Gastroesophageal sphincter (tissue), 3 donors: ENCODE measurements around the gene PRIMPOL.

Experiments used
- POLR2A ChIP-seq, 2 donors: fragments of 450-650 bp; IDR thresholded peaks; one replicate each; pipeline ENCODE4 v1.6.1; 2017; ENCODE audit warnings: antibody characterized with exemption in 2 of 2, mild to moderate bottlenecking in 2 of 2, moderate library complexity in 1 of 2
- TF ChIP-seq, protein P1 (sequence below), 4 experiments: fragments of 200-600 bp in 2 of 4; fragments of 450-650 bp in 2 of 4; sonication (generic) in 1 of 4; IDR thresholded peaks; one replicate each; pipeline ENCODE4 v1.5.1; 2017 to 2019; ENCODE audit warnings: antibody characterized with exemption in 4 of 4, mild to moderate bottlenecking in 2 of 4, moderate library complexity in 2 of 4

GRCh38 chr4:184695178-184695896 lies 45.8 kb downstream of the PRIMPOL start:
- TF ChIP-seq, protein P1, sequence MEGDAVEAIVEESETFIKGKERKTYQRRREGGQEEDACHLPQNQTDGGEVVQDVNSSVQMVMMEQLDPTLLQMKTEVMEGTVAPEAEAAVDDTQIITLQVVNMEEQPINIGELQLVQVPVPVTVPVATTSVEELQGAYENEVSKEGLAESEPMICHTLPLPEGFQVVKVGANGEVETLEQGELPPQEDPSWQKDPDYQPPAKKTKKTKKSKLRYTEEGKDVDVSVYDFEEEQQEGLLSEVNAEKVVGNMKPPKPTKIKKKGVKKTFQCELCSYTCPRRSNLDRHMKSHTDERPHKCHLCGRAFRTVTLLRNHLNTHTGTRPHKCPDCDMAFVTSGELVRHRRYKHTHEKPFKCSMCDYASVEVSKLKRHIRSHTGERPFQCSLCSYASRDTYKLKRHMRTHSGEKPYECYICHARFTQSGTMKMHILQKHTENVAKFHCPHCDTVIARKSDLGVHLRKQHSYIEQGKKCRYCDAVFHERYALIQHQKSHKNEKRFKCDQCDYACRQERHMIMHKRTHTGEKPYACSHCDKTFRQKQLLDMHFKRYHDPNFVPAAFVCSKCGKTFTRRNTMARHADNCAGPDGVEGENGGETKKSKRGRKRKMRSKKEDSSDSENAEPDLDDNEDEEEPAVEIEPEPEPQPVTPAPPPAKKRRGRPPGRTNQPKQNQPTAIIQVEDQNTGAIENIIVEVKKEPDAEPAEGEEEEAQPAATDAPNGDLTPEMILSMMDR (IDR thresholded peaks at IDR 0.05), result no peak
- TF ChIP-seq POLR2A (IDR thresholded peaks at IDR 0.05), result no peak
